GM19193 (cell line): Measurements from ENCODE around the gene CALB2.

Source experiments
- POLR2A ChIP-seq: IDR thresholded peaks from 4 replicates; pipeline ENCODE4 v1.6.1; 2011; ENCODE audit not compliant: insufficient read depth, insufficient read length; ENCODE audit errors: extremely low read depth

CALB2 gene

DNA sequence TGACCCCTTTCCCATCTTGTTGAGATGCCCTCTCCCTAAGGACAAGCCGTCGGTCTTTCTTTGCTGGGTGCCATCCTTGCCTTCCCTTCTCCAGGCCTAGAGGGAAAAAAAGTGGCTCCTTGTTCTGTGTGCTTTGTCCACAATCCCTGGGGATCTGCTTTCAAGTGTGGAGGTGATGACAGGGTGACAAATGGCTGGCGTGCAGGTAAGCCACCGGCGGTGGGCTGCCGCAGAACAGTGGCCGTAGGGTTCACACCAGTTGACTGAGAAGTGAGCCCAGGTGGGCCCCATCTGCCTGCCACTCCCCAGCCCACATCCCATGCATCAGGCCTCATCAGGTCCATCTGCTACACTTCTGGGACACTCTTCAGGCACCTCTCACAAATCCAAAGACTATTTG lies 11.4 kb upstream of the CALB2 start:
- no peak for TF ChIP-seq POLR2A

GRCh38 chr16:71348262-71349085 lies 10.0 kb upstream of the CALB2 start:
- no peak for TF ChIP-seq POLR2A

- TF ChIP-seq POLR2A: no peak
These were observed 7.5 kb upstream of the CALB2 start for GRCh38 chr16:71350821-71351557.

- TF ChIP-seq POLR2A: no peak
These were observed 7.0 kb upstream of the CALB2 start for GRCh38 chr16:71351558-71351901.

- no peak for TF ChIP-seq POLR2A
These were observed 6.1 kb upstream of the CALB2 start for GRCh38 chr16:71352466-71352865.

GRCh38 chr16:71352963-71353460 lies 5.5 kb upstream of the CALB2 start:
- TF ChIP-seq POLR2A: no peak

DNA sequence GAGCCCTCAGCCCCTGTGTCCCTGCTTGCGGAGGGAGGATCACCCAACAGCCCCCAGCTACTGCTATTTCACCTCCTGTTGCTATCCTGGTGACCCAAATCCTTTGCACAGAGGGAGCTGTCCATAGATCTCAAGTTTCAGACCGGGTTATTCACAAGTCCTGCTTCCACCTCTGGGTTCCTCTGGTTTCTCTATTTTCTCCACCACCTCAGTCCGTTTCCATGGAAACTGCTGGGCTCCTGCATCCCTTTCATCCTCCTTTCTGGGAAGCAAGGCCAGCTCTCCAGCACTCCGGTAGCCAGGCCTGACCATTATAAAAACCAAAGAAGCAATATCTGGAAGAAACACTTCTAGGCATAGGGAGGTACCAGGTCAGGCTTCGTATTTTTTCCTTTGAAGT lies 4.8 kb upstream of the CALB2 start:
- TF ChIP-seq POLR2A: no peak

GRCh38 chr16:71354156-71354555 lies 4.4 kb upstream of the CALB2 start:
- no peak for TF ChIP-seq POLR2A

DNA sequence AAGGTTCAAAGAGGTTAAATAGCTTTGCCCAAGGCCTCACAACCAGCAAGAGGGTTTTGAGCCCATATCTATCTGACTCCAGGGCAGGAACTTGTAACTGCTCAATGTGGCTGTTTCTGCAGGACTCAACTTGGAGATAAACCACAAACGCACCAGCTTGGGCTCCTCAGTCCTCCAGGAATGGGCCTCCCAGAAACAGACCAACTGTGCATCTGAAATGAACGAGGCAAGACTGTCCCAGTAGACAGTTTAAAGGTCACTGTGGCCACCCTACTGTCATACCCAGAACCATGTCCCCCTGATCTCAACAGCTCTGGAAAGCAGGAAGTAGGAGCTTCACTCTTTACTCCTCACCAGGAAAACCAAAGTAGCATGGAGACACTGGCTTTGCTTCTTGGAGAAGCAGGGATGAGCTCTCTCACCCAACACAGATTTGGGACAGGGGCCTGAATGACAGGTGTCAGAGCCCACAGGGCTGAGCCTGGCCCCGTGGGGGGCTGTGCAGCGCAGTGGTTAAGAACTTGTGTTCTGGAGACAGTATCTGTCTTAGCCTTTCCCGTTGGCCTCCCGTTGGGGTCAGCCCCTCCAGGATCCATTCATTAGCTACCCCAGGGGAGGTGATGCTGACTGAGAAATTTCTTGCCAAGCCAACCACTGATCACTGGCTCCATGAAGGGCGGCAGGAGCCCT lies 2.3 kb upstream of the CALB2 start:
- TF ChIP-seq POLR2A: no peak

DNA sequence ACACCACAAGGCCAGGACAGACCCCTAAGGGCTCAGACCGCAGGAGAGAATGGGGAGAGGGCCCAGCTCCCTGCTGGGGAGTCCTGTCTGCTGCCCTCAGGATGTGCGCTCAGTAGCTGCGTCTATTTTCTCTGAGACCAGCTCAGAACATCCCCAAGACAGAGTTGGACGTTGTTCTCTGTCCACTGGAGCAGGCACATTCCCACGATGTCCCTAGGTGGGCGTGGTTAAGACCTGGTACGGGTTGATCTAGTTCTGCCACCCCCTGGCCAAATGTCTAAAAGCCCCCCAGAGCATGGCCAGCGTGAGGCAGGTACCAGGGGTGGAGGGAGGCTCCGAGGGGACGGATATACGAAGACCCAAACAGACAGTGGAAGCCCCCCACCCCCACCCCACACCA lies 842 bp upstream of the CALB2 start:
- no peak for TF ChIP-seq POLR2A

DNA sequence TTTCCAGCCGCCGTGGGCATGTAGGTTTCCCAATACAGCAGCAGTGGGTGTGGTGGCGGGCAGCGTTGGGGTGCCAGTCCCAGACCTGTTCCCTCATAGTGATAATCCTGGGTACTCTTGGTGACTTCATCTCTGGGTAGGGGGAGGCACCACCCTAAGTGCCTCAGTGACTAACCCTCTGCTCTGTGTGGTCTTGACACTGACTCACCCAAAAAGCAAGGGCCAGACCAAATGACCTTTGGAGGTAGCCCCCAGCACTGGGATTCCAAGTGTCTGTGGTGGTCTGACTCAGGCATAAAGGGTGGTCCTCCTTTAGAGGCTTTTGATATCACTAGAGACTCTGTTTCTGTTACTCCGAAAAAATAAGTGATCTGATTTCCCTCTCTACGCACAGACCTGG lies 908 bp downstream of the CALB2 start:
- TF ChIP-seq POLR2A: no peak

DNA sequence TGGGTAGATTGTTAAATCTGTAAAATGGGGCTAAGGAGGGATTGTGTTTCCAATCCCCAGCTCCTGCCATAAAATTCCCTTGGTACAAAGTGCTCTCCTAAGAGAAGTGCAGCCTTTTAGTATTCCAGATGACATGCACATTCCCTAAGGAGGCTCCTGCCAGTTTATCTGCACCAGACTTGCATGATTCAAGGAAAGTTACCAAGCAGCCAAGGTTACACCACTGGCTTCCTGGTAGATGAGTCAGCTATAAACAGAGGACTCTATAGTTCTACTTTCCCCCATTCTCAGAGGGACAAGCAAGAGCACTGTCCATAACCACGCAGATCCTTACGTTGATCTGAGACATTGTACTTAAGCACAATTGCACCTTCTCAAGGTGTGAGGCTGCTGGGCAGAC lies 1.9 kb downstream of the CALB2 start:
- no peak for TF ChIP-seq POLR2A

DNA sequence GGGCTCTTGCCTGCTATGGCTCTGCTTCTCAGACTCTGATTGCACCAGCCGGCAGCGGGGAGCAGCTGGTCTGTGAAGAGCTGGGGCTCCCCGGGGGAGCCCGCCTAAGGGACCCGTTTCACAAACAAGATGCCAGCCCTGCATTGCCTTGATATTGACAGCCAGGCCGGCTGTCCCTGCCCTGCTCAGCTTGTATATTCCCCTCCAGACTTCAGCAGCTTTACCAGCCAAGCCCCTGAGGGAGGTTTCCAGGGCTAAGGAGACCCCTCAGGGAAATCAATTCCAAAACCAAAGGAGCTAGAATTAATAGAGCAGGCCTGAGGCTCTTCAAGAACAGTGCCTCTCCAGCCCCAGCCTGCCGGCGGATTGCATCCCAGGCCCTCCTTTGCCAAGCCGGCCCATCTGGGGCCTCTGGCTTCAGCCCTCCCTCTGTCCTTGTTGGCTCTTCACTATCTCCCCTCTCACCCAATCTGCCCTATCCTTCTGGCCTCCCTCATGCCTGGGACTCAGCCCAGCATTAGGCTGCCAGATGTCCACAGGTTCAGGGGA lies 5.7 kb downstream of the CALB2 start:
- no peak for TF ChIP-seq POLR2A

GRCh38 chr16:71365021-71365420 lies 6.5 kb downstream of the CALB2 start:
- no peak for TF ChIP-seq POLR2A
